ENCODE results near the gene ATP4A. TPM values are rescaled to one million over a fixed set of nuclear protein-coding genes. Genes with fewer than 3 reads are reported as not detected.

The ATP4A gene
- total and polyA plus RNA-seq, 9 of the 15 experiments (the other 6 are each of a cell fraction or from before 2014, with no cell fraction given), result 0.15 TPM; not detected in 8

DNA sequence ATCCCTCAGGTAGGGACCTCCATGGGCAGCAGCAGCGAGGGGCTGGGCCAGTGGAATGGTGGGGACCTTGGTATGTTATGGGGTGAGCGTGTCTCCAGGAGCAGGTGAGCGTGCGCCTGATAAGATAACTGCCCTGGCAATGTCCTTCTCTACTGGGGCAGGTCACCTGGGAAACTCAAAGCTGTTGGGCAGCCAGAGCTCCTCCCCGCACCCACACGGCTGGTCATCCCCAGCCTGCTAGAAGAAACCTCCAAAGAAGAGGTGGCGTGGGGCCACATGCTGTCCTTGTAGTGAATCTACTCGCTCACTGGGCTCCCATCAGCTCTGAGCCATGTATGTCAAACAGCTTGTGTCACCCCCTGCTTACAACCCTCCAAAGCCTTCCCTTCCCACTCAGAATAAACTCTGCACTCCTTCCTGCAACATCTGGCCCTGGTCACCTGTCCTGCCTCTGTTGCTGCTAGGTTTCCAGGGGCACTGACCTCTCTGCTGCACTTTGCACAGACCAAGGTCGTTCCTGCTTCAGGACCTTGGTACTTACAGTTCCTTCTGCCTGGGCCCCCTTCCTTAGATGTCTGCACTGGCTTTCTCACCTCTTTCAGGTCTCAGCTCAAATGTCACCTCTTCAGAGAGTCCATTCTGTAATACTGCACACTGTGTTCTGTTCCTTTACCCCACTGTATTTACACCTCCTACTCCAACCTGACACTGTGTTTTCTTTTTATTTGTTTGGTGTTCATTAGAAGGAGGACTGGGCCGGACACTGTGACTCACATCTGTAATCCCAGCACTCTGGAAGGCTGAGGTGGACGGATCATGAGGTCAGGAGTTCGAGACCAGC, 1.8 kb upstream of the ATP4A start:
- ATAC-seq (no peak), FAIRE-seq (peak; percentile 55), DNase-seq (ENCODE audit: extremely low read depth in 1 of 4, low spot score in 3 of 4) (no peak)
- no peaks in the 10 kb centered on the region for H3K9me3 ChIP-seq (replicated peaks; ENCODE audit: control insufficient read depth, insufficient read depth, low read depth, low read length)
- H2AFZ ChIP-seq (ENCODE audit: low read depth, low read length), result no peak overlapping the region
- no peak overlapping the region for H3K9ac ChIP-seq (ENCODE audit: insufficient read depth in 1 of 2, low read depth in 2 of 2, low read length in 2 of 2)
- in situ Hi-C loops (cut with MboI), result no loop called here
- intact Hi-C loops (cut with micrococcal nuclease), result no loop called here
- no peaks in the 10 kb centered on the region for H3K79me2 ChIP-seq (ENCODE audit: control insufficient read depth, insufficient read depth, low read length)
- H3K9me1 ChIP-seq (ENCODE audit: control insufficient read depth, insufficient read depth, low read length), result peaks cover 3% of the 10 kb centered on the region
- no peak for TF ChIP-seq KLF10 (CRISPR knock-in tag; IDR thresholded peaks at IDR 0.05)
- TF ChIP-seq ZNF239 (CRISPR knock-in tag; IDR thresholded peaks at IDR 0.05), result no peak
- TF ChIP-seq, protein P1, sequence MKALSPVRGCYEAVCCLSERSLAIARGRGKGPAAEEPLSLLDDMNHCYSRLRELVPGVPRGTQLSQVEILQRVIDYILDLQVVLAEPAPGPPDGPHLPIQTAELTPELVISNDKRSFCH (CRISPR knock-in tag; IDR thresholded peaks at IDR 0.05), result no peak
- TF ChIP-seq, protein P1 (tag; IDR thresholded peaks at IDR 0.05), result no peak
- no peak for TF ChIP-seq KHSRP (IDR thresholded peaks at IDR 0.05)
- TF ChIP-seq NFIX (CRISPR knock-in tag; IDR thresholded peaks at IDR 0.05; ENCODE audit: low read depth), result no peak
- TF ChIP-seq ZNF445 (CRISPR knock-in tag; IDR thresholded peaks at IDR 0.05; ENCODE audit: low read depth), result no peak
- TF ChIP-seq MAFK (IDR thresholded peaks at IDR 0.05; ENCODE audit: low read length), result no peak
- TF ChIP-seq CCAR2 (IDR thresholded peaks at IDR 0.05; ENCODE audit: low read depth, low read length), result no peak
- no peak for TF ChIP-seq CXXC5 (CRISPR knock-in tag; IDR thresholded peaks at IDR 0.05)
- no peak for TF ChIP-seq JUNB (CRISPR knock-in tag; conservative IDR thresholded peaks at IDR 0.05)
- TF ChIP-seq NFATC3 (IDR thresholded peaks at IDR 0.05), result no peak
- no peak for TF ChIP-seq POLR2AphosphoS5 (IDR thresholded peaks at IDR 0.05; ENCODE audit: control insufficient read depth, insufficient read depth, low read depth, low read length)
- TF ChIP-seq ZNF311 (CRISPR knock-in tag; IDR thresholded peaks at IDR 0.05), result no peak
- no peak for TF ChIP-seq ZEB2 (IDR thresholded peaks at IDR 0.05)
- TF ChIP-seq ZBTB8A (IDR thresholded peaks at IDR 0.05; ENCODE audit: partially characterized antibody), result no peak
- H4K20me1 ChIP-seq (replicated peaks; ENCODE audit: control insufficient read depth, insufficient read depth, low read length), result no peaks in the 10 kb centered on the region
- H3K36me3 ChIP-seq (ENCODE audit: control insufficient read depth, insufficient read depth, low read length), result no peaks in the 10 kb centered on the region
- ChIA-PET POLR2A (interaction anchor here (0.6 to 1.2 kb wide), 3 partner anchors 21 to 190 kb away, joined by 3 to 4 read pairs (median 3); partner anchors contain the start of gene PMIS2), CTCF (ENCODE audit: low intra/inter-chr PET ratio) (no interaction called here)
- no peak overlapping the region for H3K4me3 ChIP-seq
- BruUV-seq (replicated peaks), result no TSS peak
- WGBS (ENCODE audit: insufficient coverage, low coverage, missing lambda C conversion rate), result 2% methylated on average over 12 of the region's 12 CpGs
- H3K4me1 ChIP-seq (replicated peaks in 1 of 2; ENCODE audit: control insufficient read depth in 2 of 2, insufficient read depth in 2 of 2, low read length in 2 of 2), result peaks cover 0 to 7% of the 10 kb centered on the region in 2 experiments; a peak in 2 of 5 replicates
- peaks cover 19 to 53% of the 10 kb centered on the region in 2 experiments; a peak in 4 of 5 replicates for H3K27me3 ChIP-seq (ENCODE audit: control insufficient read depth in 2 of 2, insufficient read depth in 2 of 2, low read length in 2 of 2)
- H3K4me2 ChIP-seq (ENCODE audit: insufficient read depth, low read length), result no peak overlapping the region
- H3K27ac ChIP-seq (ENCODE audit: extremely low read depth, low read depth, low read length), result no peak overlapping the region

All from K562 (cell line).